ENCODE results near the gene CAV1.

DNA sequence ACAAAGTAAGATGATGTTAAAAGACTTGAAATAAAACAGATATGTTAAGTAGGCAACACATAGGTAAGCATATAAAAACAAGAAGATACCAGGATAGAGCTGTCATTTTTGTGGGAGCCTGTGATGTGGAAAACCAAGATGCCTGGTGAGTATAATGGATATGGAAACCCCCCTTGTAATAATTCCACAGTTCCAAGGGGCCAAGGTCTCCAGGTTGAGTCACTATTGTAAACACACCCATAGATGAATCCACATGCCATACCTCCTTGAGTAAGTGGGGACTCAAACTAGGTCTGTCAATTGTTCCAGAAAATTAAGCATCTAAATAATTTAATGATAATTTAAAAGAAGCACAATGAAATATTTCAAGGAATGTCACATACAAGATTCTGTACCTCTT lies 15.9 kb downstream of the CAV1 start:
- TF ChIP-seq ZBTB7A (IDR thresholded peaks at IDR 0.05; ENCODE audit: low read depth) (no peak), NFIC (IDR thresholded peaks at IDR 0.05) (no peak), MAX (IDR thresholded peaks at IDR 0.05) (no peak), RAD21 (IDR thresholded peaks at IDR 0.05; ENCODE audit: low read depth) (no peak), TAF1 (IDR thresholded peaks at IDR 0.05; ENCODE audit: low read depth) (no peak), YY1 (IDR thresholded peaks at IDR 0.05; ENCODE audit: low read depth) (no peak), EP300 (IDR thresholded peaks at IDR 0.05; ENCODE audit: borderline replicate concordance) (no peak), CREB1 (IDR thresholded peaks at IDR 0.05; ENCODE audit: low read depth) (no peak)
